Activated CD4-positive, CD25-positive, alpha-beta regulatory T cell treated with anti-CD3 and anti-CD28 coated beads, Interleukin-2, amount 50 U/mL, for 24 hours (primary cell): Measurements from ENCODE around the gene CPLX3.
A peak's percentile ranks its signal among the peaks of the same experiment; 100 is the strongest.
"Not testable (repeated sequence)": the region's sequence is repeated elsewhere in the genome, so short reads cannot be mapped to it uniquely, and the experiment has no call there.

Experiments
- ATAC-seq, 2 donors: fragments of 150-1000 bp; cut with Tn5 transposase; one replicate each; pipeline ENCODE4 v1.10.0; 2021; ENCODE audit warnings: mild to moderate bottlenecking in 1 of 2, moderate library complexity in 1 of 2

CPLX3 gene

GRCh38 chr15:74826364-74826819 is at the start of gene CPLX3:
TSS of gene CPLX3 (plus strand) at chr15:74826627. CDS start at chr15:74826704, 77 bp downstream.
- no peak for ATAC-seq

- peak; percentile 27 to 34 for ATAC-seq
Measured at GRCh38 chr15:74776821-74777768, 49.3 kb upstream of the CPLX3 start.

DNA sequence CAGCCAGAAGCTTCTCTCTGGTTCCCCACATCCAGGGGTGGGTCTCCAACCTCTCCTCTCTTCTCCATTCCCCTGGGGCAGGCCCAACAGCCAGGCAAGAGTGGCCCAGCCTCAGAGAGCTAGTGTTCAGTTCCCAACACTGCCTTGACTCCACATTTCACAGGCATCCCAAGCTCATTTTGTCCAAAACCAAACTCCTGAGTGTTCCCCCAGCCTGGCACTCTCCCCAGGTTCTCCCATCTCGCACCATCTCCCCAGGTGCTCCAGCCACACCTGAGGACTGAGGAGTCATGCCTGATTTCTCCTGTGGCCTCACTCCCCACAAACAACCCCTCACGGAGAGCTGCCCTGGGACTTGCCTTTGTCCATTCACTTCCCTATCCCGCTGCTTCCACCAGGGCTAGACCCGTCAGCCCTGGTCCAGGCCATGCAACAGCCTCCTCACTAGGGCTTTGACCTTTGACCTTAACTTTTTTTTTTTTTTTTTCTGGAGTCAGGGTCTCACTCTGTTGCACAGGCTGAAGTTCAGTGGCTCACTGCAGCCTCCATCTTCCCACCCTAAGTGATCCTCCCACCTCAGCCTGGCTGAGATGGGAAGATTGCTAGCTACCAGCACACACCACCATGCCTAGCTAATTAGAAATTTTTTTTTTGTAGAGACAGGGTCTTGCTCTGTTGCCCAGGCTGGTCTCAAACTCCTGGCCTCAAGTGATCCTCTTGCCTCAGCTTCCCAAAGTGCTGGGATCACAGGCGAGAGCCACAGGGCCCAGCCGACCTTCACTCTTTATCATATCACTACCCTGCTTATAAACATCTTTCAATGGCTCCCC is 48.4 kb upstream of the CPLX3 start:
- no peak for ATAC-seq

GRCh38 chr15:74778599-74778970 is 47.8 kb upstream of the CPLX3 start:
- no peak for ATAC-seq

- ATAC-seq = no peak
Measured at GRCh38 chr15:74779162-74779648, 47.2 kb upstream of the CPLX3 start.

DNA sequence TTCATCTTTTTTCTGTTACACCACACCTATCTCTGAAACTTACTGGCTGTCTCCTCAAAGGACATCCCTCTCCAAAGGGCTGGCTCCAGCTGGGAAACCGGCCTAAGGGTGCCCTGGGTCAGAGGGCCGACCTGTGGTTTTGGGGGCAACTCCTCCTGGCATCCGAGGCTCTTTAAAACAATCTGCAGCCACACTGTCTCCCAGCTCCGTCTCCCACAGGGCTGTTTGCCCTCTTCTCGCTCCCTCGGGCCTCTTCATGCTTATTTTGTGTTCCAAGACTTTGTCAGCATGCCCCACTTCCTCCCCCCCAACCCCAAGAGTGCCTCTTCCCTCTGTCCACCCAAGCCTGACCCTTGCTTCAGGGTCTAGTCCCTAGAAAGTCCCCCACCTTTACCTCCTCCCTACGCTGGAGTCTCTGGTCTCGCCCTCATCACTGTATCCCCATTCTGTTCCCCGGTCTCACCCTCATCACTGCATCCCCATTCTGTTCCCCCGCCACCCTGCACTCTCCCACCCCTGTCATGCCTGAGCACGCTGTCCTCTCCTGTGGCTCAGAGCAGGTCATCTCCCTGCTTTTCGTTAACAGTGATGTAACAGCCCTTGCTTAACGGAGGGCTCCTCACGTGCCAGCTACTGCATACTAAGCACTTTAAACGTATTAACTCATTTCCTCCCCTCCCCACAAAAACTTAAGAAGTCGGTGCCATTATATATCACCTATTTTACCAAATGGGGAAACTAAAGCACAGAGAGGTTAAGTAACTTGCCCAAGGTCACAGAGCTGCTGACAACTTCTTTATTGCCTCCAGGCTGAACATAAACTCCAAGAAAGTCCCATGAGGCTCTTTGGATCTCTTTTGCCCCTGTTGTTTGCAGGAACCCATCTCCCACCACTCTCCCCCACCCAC is 45.6 kb upstream of the CPLX3 start:
- ATAC-seq = peak; percentile 56 to 62

DNA sequence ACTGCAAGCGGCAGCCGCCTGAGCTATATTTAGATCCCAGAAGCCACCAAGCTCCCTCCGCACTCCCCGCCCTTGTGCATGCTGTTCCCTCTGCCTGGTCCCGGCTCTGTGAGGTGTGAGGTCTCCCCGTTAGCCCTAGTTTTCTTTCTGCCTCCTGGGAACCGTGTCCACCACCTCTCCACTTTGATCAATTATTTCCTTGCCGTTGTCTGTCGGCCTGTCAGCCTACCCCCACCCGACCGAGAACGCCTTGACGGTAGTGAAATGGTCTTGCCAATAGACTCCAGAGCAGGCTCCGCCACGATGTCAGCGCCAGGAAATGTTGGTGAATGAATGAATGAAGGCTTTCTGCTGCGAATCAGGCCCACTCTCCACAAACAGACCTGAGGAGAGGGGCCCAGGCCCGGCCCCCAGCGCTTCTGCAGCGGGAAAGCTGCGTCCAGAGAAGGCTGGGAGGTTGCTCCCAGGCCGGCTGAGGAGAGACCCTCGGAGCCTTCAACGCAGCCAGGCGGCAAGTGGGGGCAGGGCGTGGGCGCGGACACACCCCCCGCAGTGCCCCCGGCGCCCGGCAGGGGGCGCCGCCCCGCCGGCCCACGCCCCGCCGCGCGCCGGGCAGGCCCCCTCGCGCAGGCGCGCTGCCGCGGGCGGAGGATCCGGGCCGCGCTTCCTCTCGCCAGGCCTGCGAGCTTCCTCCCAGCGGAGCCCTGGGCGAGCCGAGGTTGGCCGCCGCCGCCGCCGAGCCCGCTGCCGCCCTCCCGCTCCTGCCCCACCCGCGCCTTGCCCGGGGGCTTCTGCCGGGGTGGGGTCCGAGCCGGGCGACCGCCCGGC is 44.8 kb upstream of the CPLX3 start, which contains the start of gene CSK:
Gene CSK (plus strand): TSS at position 650 of the 828 bp plus-strand sequence. CDS start 16,218 bp downstream, outside the sequence.
- peak; percentile 44 to 55 for ATAC-seq

DNA sequence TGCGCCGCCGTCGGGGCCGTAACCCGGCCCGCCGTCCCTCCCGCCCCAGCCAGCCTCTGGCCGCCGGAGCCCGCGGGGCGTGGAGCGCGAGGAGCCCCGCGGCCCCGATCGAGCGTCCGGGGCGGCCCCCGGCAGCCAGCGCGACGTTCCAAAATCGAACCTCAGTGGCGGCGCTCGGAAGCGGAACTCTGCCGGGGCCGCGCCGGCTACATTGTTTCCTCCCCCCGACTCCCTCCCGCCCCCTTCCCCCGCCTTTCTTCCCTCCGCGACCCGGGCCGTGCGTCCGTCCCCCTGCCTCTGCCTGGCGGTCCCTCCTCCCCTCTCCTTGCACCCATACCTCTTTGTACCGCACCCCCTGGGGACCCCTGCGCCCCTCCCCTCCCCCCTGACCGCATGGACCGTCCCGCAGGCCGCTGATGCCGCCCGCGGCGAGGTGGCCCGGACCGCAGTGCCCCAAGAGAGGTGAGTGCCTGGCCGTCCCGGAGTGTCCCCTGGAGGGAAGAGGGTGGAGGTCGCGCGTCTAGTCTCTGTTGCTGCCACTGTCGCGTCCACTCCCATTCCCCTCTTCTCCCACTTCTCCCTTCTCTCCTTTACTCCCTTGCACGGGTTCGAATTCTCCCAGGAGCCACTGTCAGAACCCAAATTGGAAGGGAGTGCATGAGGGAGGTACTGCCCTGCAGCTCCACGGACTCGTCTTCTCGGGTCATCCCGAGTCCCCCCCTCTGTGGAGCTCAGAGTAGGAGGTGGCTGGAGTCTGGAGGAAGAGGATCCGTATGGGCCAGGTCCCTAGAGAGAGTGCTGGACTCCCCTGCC is 44.0 kb upstream of the CPLX3 start:
- peak; percentile 8 to 15 for ATAC-seq

DNA sequence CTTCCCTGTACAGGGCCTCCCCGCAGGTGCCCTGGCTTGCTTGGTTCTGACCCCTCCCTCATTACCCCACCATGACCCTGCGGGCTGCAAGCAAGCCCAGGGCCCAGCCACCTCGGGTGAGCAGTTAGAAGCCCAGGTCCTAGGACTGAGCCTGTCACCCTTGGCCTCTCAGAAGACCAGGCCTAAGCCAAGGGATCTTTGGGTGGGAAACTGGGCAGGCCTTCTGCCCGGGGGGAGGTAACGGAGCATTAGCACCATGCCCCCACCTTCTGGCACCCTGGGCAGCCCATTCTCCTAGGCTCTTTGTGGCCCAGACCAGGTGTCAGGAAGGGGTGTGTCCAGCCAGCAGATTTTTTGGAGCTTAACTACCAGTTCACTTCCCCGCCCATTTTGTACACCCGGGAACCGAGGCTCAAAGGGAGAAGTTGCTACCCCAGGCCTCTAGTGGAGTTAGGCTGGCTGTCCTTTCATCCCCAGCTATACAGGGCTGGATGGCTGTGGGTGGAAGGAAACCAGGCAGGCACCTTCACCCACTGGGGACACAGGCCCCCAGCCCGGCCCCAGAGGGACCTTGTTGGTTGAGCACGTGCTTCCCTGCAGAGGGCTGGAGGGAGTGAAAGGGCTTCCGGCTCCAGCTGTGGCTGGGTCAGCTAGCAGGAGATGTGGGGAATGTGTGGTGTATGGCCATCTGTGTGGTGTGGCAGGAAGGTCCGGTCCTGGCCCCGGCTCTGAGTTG is 43.2 kb upstream of the CPLX3 start:
- no peak for ATAC-seq

DNA sequence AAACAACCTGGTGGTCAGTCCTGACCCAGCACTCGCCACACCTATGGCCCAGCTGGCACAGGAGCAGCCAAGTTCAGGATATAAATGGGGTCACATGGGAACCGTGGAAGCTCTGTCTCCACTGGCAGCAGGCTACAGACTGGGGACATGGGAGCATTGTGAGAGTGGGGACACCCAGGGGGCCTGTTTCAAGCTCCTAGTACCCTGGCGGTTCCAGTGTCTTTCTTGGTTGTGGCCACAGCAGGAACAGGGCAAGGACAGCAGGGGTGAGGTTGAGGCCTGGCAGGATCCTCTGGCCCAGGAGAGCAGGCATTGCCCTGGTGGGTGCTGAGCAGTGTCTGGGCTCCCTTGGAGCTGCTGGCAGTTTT is 42.6 kb upstream of the CPLX3 start:
- ATAC-seq = no peak

DNA sequence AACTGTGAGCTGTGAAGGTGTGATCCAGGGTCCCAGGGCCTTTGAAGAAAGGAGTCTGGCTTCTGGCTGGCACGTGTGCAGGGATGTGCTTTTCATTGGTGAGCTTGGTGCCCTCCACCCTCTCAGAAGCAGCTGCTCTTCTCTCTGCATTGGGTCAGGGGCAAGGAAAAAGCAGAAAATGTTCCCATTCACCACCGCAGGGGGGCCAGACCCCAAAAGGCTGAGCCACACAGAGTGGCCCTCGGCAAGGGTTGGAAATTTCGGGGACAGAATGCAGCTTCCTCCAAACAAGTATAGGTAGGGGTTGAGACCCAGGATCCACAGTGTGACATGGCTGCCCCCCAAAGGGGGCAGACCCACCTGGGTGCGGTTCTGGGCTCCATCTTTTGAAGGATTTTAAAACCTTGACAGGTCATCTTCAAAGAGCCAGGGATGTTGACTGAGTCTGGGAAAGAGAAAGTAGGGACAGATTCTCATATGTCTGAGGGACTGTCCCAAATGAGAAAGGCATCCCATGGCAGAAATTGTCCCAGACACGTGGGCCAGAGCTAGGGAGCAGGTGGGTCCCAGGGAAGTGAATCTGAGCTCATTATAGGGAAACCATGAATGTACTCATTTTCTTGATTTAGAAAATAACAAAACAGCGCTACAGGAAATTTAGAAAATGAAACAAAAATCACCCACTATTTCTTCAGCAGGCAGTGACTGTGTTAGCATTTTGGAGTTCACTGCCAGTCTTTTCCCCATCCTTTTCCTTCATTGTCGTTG is 41.8 kb upstream of the CPLX3 start:
- no peak for ATAC-seq

DNA sequence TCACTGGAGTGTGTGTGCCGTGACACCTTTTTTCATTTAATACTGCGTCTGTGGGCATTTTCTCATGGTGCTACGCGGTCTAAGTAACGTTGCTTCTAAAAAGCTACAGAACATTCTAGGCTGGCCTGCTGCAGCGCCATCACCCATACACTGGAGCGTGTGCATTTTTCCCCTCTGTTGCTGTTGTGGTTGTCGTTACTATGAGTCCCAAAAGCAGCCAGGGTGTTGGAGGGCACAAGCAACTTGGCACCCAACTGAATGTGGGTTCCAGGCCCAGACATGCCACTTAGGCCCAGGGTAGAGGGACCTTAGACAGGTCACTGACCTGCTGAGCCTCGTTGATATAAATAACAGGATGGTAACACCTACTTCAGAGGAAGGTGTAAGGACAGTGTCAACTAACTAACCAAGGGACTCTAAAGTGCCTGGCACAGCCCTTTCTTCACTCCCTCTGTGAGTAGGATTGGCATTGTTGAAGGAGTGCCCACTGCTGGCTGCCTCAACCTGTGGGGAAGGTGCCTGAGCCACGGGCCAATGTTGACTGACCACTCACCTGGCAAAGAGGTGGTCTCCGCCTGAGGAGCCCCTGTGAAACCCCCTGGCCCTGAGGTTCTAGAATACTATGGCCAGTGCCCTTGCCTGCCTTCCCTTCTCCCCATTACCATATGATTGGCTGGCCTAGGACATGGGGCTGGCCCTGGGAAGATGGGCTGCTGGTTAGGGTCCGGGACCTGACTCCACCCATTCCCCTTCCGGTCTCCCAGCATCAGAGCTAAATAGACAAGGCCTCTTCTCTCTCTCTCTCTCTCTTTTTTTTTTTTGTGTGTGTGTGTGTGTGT is 41.0 kb upstream of the CPLX3 start:
- ATAC-seq = no peak

DNA sequence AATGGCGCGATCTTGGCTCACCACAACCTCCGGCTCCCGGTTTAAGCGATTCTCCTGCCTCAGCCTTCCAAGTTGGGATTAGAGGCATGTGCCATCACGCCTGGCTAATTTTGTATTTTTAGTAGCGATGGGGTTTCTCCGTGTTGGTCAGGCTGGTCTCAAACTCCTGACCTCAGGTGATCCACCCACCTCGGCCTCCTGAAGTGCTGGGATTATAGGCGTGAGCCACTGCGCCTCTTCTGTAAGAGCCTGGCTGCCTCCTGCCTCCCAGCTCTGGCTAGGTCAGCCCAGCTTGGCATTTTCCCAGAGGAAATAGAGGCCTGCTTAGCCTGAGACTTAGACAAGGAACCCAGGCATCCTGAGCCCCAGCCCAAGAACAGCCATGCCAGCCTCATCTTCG is 40.3 kb upstream of the CPLX3 start:
- ATAC-seq = not testable (repeated sequence)

GRCh38 chr15:74786551-74787165 is 39.8 kb upstream of the CPLX3 start:
- no peak for ATAC-seq

DNA sequence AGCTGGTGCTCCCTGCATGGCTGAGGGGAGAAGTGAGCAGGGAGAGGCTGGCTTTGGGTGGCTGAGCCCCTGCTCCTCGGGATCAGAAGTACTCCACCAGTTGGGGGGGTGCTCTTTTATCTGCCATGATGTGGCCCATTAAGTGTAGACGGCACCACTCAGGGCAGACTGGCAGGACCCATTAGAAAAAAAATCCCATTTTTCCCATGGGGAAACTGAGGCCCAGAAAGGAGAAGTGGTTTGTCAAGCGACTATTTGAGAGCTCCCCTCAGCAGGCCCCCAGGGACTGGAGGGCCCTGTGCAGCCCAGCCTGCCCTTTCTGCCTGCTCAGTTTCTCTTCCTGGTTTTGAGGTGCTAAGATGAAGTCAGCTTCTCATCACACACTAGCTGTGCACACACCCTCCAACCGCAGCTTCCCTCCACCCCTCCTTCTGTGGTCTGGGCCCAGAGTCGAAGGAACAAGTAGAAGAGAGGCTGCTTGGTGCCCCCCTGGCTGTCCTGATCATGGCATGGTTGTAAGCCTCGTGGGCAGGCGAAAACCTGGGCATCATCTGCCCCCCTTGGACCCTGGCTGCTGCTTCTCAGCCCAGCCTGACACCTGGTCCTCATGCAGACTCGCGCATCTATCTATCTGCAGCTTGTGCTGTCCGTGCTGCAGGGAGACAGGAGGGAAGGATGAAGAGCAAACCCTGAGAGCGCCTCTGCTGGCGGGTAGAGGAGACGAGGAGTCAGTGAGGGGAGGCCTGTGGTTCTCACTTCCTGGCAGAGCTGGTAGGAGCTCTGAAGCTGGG is 39.0 kb upstream of the CPLX3 start:
- ATAC-seq = peak; percentile 78 to 81

DNA sequence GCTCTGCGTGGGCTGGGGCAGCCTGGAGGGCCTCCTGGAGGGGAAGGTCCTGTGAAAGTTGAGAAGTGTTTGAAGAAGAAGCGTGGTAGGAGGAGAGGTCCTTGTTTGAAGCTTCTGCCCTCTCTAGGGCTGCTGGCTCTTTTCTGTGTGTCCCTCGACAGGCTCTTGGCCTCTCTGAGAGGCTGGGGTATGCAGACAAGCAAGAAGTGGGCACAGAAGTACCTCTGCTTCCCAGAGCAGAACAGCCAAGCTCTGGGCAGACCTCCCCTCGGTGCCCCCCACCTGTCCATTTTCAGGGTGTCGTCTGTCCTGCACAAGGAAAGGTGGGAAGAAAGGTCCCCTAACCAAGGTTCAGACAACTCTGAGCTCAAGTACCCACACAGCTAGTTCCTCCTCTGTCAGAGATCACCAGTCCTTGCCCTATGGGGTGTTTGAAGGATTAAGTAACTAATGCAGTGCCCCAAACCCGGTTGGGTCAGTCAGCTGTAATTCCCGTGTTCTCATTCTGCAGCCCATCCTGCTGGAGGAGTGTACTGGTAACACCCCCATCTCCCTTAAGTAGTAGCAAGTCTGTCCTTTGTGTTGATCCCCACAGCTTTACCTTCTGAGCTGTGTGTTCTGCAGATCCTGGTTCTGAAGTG is 38.3 kb upstream of the CPLX3 start:
- no peak for ATAC-seq
